ENCODE data around the gene GPR108.

Gene GPR108

DNA sequence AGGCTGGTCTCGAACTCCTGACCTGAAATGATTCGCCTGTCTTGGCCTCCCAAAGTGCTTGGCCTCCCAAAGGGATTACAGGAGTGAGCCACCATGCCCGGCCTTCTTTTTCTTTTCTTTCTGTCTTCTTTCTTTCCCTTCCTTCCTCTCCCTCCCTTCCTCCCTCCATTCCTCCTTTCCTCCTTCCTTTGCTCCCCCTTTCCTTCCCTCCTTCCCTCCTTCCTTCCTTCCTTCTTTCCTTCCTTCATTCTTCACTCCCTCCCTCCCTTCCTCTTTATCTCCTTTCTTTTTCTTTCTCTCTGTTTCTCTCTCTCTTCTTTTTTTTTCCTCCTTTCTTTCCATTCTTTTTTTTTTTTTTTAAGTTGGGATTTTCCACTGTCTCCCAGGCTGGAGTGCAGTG lies 29.0 kb downstream of the GPR108 start:
- Histone ChIP-seq H3K4me3 (ENCODE audit: insufficient read depth, low read depth, low read length, poor library complexity, severe bottlenecking) (no peak overlapping the region), H3K4me1 (ENCODE audit: control insufficient read depth, insufficient read depth, low read length, poor library complexity, severe bottlenecking) (peaks cover 4% of the 10 kb centered on the region), H3K9me3 (ENCODE audit: control insufficient read depth, low read length) (no peaks in the 10 kb centered on the region), H3K36me3 (ENCODE audit: control insufficient read depth, insufficient read depth, low read length) (no peaks in the 10 kb centered on the region), H3K27ac (ENCODE audit: insufficient read depth, low read length, poor library complexity, severe bottlenecking) (no peak overlapping the region), H3K27me3 (replicated peaks; ENCODE audit: control insufficient read depth, insufficient read depth, low read length, poor library complexity, severe bottlenecking) (peaks cover 5% of the 10 kb centered on the region)
- DNase-seq: no peak

DNA sequence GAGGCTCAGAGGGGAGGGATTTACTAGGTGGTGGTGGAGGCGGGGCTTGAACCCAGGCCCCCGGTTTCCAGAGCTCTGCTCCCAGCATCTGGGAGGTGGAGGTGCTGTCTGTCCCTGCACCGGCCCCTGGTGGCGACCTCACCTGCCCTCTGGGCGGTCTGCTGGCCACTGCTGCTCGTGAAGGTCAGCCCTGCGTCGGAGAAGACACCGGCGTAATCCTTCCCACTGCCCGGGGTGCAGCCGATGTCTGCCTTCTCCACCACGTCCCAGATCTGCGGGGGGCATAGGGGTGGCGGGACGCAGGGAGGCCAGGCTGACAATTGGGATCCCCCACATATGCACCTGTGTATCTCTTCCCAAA lies 29.7 kb downstream of the GPR108 start:
- Histone ChIP-seq H3K36me3 (ENCODE audit: control insufficient read depth, insufficient read depth, low read length) (no peaks in the 10 kb centered on the region), H3K4me1 (ENCODE audit: control insufficient read depth, insufficient read depth, low read length, poor library complexity, severe bottlenecking) (peaks cover 4% of the 10 kb centered on the region), H3K27ac (ENCODE audit: insufficient read depth, low read length, poor library complexity, severe bottlenecking) (no peak overlapping the region), H3K9me3 (ENCODE audit: control insufficient read depth, low read length) (no peaks in the 10 kb centered on the region), H3K4me3 (ENCODE audit: insufficient read depth, low read depth, low read length, poor library complexity, severe bottlenecking) (no peak overlapping the region), H3K27me3 (replicated peaks; ENCODE audit: control insufficient read depth, insufficient read depth, low read length, poor library complexity, severe bottlenecking) (peaks cover 5% of the 10 kb centered on the region)
- DNase-seq: no peak

DNA sequence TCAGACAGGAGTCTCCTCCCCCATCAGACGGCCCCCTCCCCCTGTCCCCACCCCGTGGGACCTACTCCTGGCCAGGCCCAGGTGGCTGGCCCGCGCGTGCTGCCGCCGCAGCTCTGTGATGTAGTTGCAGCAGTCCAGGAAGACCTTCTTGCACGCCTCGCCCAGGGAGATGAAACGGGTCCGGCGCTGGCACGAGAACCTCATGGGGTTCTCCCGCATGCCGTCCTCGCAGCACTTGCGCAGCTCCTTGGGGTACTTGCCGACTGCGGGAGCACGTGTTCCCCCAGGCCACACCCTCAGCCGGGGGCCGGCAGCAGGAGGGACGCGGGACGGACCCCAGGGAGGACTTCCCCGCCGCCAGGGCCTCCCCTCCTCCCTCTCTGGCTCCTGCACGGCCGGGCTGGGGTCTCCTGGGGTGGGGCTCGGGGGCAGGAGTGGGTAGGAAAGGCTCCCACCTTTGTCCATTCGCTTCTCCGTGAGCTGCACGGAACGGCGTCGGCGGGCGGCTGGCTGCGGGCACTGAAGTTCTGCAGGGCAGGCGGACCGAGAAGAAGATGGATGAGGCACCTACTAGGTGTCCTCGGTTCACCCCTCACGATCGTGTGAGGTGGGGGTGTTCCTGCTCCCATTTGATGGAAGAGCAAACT lies 30.2 kb downstream of the GPR108 start:
- no peak for DNase-seq
- Histone ChIP-seq H3K27ac (ENCODE audit: insufficient read depth, low read length, poor library complexity, severe bottlenecking) (no peak overlapping the region), H3K9me3 (ENCODE audit: control insufficient read depth, low read length) (no peaks in the 10 kb centered on the region), H3K27me3 (replicated peaks; ENCODE audit: control insufficient read depth, insufficient read depth, low read length, poor library complexity, severe bottlenecking) (peaks cover 5% of the 10 kb centered on the region), H3K36me3 (ENCODE audit: control insufficient read depth, insufficient read depth, low read length) (no peaks in the 10 kb centered on the region), H3K4me1 (ENCODE audit: control insufficient read depth, insufficient read depth, low read length, poor library complexity, severe bottlenecking) (peaks cover 4% of the 10 kb centered on the region), H3K4me3 (ENCODE audit: insufficient read depth, low read depth, low read length, poor library complexity, severe bottlenecking) (no peak overlapping the region)

DNA sequence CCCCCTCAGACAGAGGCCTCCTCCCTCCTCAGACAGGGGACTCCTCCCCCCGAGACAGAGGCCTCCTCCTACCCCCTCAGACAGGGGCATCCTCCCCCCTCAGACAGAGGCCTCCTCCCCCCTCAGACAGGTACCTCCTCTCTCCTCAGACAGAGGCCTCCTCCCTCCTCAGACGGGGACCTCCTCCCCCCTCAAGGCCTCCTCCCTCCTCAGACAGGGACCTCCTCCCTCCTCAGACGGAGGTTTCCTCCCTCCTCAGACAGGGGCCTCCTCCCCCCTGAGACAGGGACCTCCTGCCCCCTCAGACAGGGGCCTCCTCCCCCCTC lies 30.8 kb downstream of the GPR108 start:
- Histone ChIP-seq H3K36me3 (ENCODE audit: control insufficient read depth, insufficient read depth, low read length) (no peaks in the 10 kb centered on the region), H3K4me3 (ENCODE audit: insufficient read depth, low read depth, low read length, poor library complexity, severe bottlenecking) (no peak overlapping the region), H3K9me3 (ENCODE audit: control insufficient read depth, low read length) (no peaks in the 10 kb centered on the region), H3K27me3 (replicated peaks; ENCODE audit: control insufficient read depth, insufficient read depth, low read length, poor library complexity, severe bottlenecking) (peaks cover 5% of the 10 kb centered on the region), H3K27ac (ENCODE audit: insufficient read depth, low read length, poor library complexity, severe bottlenecking) (no peak overlapping the region), H3K4me1 (ENCODE audit: control insufficient read depth, insufficient read depth, low read length, poor library complexity, severe bottlenecking) (peaks cover 4% of the 10 kb centered on the region)
- DNase-seq: no peak

DNA sequence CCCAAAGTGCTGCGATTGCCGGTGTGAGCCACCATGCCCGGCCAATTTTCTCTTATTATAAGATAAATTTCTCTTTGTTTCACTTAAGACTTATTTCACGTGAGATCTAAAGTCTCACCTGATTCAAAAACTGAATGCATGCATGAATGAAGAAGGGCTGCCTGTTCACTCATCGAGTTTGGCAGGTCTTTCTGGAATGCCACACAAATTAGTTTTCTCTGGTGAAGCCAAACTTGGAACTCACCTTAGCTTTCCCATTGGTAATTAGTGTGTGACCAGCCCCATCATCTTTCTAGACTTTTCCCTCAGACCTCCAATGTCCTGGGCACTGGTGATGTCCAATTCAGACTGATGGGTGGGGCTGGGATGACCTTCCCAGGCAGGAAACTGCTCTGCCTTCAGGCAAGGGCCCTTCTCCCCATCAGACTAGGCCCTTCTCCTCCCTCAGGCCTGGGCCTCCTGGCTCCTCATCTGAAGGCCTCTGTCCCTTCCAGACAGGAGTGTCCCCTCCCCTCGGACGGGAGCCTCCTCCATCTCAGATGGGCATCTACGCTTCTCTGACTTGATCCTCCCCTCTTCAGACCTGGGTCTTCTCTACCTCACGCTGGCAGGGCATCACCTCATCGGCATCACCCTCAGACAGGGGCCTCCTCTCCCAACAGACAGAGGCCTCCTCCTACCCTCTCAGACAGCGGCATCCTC lies 31.3 kb downstream of the GPR108 start:
- Histone ChIP-seq H3K27me3 (replicated peaks; ENCODE audit: control insufficient read depth, insufficient read depth, low read length, poor library complexity, severe bottlenecking) (peaks cover 5% of the 10 kb centered on the region), H3K4me1 (ENCODE audit: control insufficient read depth, insufficient read depth, low read length, poor library complexity, severe bottlenecking) (peaks cover 4% of the 10 kb centered on the region), H3K27ac (ENCODE audit: insufficient read depth, low read length, poor library complexity, severe bottlenecking) (no peak overlapping the region), H3K4me3 (ENCODE audit: insufficient read depth, low read depth, low read length, poor library complexity, severe bottlenecking) (no peak overlapping the region), H3K36me3 (ENCODE audit: control insufficient read depth, insufficient read depth, low read length) (no peaks in the 10 kb centered on the region), H3K9me3 (ENCODE audit: control insufficient read depth, low read length) (no peaks in the 10 kb centered on the region)
- no peak for DNase-seq

DNA sequence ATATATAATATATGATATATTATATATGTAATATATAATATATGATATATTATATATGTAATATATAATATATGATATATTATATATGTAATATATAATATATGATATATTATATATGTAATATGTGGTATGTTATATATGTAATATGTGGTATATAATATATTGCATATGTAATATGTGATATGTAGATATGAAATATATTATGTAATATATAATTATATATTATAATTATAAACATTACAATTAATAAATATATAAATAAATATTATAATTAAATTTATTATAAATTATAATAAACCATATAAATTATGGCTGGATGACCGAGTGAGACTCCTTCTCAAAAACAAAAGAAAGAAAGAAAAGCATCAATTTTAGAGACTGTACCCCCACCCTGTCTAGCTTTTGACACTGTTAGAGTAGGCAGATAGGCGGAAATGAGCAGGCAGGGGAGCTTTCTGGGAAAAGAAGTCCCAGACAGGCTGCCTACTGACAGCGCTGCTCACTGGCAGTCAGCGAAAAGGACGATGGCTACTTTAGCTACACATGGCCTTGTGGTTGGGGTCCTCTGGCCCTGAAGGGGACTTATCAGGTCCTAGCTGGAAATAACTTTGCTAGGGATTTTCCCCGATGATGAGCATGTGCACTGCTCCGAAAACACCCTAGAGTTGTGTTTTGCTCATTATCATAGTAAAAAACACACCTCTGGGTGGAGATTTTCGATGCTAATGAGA lies 36.6 kb downstream of the GPR108 start:
- no peaks in the 10 kb centered on the region for H3K36me3 ChIP-seq (ENCODE audit: control insufficient read depth, insufficient read depth, low read length)
- no peaks in the 10 kb centered on the region for H3K4me1 ChIP-seq (ENCODE audit: control insufficient read depth, insufficient read depth, low read length, poor library complexity, severe bottlenecking)
- DNase-seq: no peak
- no peak overlapping the region for H3K4me3 ChIP-seq (ENCODE audit: insufficient read depth, low read depth, low read length, poor library complexity, severe bottlenecking)
- no peaks in the 10 kb centered on the region for H3K27me3 ChIP-seq (replicated peaks; ENCODE audit: control insufficient read depth, insufficient read depth, low read length, poor library complexity, severe bottlenecking)
- no peaks in the 10 kb centered on the region for H3K9me3 ChIP-seq (ENCODE audit: control insufficient read depth, low read length)
- H3K27ac ChIP-seq (ENCODE audit: insufficient read depth, low read length, poor library complexity, severe bottlenecking): no peak overlapping the region

DNA sequence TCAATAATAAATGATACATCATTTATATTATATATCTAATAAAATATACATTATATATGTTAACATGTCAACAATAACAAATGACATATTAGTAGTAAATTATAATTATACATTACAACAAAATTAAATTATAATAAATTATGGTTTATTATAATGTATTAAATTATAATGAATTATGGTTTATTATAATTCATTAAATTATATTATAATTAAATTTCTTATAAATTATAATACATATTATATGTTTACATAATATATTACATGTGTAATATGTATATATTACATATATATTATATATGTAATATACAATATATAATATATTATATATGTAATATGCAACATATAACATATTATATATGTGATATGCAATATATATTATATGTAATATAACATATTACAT lies 37.4 kb downstream of the GPR108 start:
- DNase-seq: no peak
- Histone ChIP-seq H3K27me3 (replicated peaks; ENCODE audit: control insufficient read depth, insufficient read depth, low read length, poor library complexity, severe bottlenecking) (no peaks in the 10 kb centered on the region), H3K4me3 (ENCODE audit: insufficient read depth, low read depth, low read length, poor library complexity, severe bottlenecking) (no peak overlapping the region), H3K4me1 (ENCODE audit: control insufficient read depth, insufficient read depth, low read length, poor library complexity, severe bottlenecking) (no peaks in the 10 kb centered on the region), H3K9me3 (ENCODE audit: control insufficient read depth, low read length) (no peaks in the 10 kb centered on the region), H3K36me3 (ENCODE audit: control insufficient read depth, insufficient read depth, low read length) (no peaks in the 10 kb centered on the region), H3K27ac (ENCODE audit: insufficient read depth, low read length, poor library complexity, severe bottlenecking) (no peak overlapping the region)

DNA sequence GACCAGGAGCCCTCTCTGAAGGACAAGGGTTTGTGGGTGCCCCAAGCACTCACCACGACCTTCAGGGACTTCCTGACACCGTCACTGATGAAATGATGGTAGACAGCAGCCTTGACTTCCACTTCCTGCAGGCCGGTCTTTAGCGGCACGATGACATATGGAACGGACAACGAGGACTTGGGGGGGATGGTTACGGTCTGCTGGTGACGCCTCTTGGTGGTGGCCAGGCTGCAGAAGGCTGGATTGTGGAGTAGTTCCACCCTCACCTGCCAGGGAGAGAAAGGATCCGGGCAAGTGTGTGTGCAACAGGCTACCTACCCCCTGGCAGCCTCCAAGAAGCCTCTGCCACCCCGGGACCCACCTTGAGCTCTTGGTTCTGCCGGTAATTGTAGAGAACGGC lies 40.1 kb downstream of the GPR108 start:
- H3K27ac ChIP-seq (ENCODE audit: insufficient read depth, low read length, poor library complexity, severe bottlenecking): no peak overlapping the region
- DNase-seq: no peak
- no peaks in the 10 kb centered on the region for H3K9me3 ChIP-seq (ENCODE audit: control insufficient read depth, low read length)
- no peaks in the 10 kb centered on the region for H3K4me1 ChIP-seq (ENCODE audit: control insufficient read depth, insufficient read depth, low read length, poor library complexity, severe bottlenecking)
- H3K36me3 ChIP-seq (ENCODE audit: control insufficient read depth, insufficient read depth, low read length): no peaks in the 10 kb centered on the region
- no peaks in the 10 kb centered on the region for H3K27me3 ChIP-seq (replicated peaks; ENCODE audit: control insufficient read depth, insufficient read depth, low read length, poor library complexity, severe bottlenecking)
- no peak overlapping the region for H3K4me3 ChIP-seq (ENCODE audit: insufficient read depth, low read depth, low read length, poor library complexity, severe bottlenecking)

DNA sequence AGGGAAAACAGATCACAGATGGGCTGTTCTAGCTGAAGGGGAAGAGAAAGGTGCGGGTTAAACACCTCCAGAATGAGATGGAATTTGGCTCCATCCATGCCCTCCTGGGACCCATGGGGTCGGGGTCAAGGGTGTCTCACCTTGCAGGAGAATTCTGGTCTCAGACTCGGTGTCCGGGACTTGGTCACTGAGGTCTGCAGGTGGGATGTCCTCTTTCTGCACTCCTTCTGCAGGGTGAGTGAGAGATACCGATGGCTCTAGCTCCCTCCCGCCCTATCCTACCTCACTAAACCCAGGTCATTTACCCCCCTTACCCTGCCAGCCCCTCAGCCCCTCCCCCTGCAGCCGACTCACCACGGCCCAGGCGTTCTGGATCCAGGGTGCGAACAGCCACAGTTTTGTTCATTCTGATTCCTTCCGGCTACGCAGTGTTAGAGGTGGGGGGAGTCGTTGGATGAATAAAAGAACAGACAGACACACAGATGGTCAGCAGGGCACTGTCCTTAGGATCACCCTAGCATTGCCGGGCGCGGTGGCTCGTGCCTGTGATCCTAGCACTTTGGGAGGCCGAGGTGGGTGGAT lies 41.0 kb downstream of the GPR108 start:
- no peaks in the 10 kb centered on the region for H3K36me3 ChIP-seq (ENCODE audit: control insufficient read depth, insufficient read depth, low read length)
- H3K27ac ChIP-seq (ENCODE audit: insufficient read depth, low read length, poor library complexity, severe bottlenecking): no peak overlapping the region
- no peaks in the 10 kb centered on the region for H3K9me3 ChIP-seq (ENCODE audit: control insufficient read depth, low read length)
- H3K4me3 ChIP-seq (ENCODE audit: insufficient read depth, low read depth, low read length, poor library complexity, severe bottlenecking): no peak overlapping the region
- H3K4me1 ChIP-seq (ENCODE audit: control insufficient read depth, insufficient read depth, low read length, poor library complexity, severe bottlenecking): no peaks in the 10 kb centered on the region
- H3K27me3 ChIP-seq (replicated peaks; ENCODE audit: control insufficient read depth, insufficient read depth, low read length, poor library complexity, severe bottlenecking): no peaks in the 10 kb centered on the region
- DNase-seq: no peak

All from effector memory CD4-positive, alpha-beta T cell (primary cell).